B cell (primary cell): Measurements from ENCODE around the gene DNAH8.

Experiments used
- CTCF ChIP-seq: fragments of 200-600 bp; IDR thresholded peaks from one replicate; pipeline ENCODE4 v1.8.0; 2022; ENCODE audit warnings: antibody characterized with exemption, mild to moderate bottlenecking
- EZH2 ChIP-seq: IDR thresholded peaks from 2 replicates; pipeline ENCODE4 v1.6.1; 2012; ENCODE audit warnings: borderline replicate concordance, low read depth, mild to moderate bottlenecking, moderate library complexity, low read length; ENCODE audit not compliant: insufficient read depth, poor library complexity, severe bottlenecking

DNA sequence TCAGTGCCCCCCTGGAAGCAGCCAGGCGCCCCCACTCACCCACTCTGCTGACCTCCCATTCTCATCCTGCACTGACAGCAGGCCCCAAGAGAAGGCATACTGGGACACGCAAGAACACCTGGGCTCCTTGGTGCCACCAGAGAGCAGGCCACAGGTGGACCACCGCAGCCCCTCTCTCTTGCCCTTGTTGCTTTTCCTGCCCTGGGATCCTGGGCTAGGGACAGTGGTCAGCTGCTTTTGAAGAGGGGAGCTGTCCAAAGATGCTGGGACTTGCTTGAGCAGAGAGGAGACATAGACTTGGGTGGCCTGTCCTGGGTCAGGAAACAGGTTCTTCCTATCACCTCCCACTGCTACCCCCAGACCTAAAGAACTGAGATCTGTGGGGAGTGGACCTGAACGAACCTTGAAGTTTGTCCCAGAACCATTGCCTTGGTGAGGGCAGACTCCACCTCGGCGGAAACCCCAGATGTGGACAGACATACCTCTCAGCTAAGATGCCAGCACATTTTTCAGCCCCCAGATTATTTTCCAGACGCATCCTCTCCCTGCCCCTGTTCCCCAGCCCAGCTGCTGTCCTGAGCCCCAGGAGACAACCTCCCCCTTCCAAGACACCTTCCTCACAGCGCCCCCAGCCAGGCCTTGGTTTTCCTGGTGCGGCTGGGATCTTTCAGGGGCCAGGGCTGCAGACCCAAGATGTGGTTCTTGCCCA, 334.6 kb downstream of the DNAH8 start:
- TF ChIP-seq CTCF (no peak), EZH2 (no peak)
